HG02852 (cell line): ENCODE measurements around the gene MAD2L2.

Source experiments
- ATAC-seq: cut with Tn5 transposase; IDR thresholded peaks from one replicate; pipeline ENCODE4 v1.9.1; 2021; ENCODE audit warnings: mild to moderate bottlenecking, moderate library complexity; ENCODE audit not compliant: unreplicated experiment

MAD2L2 gene

GRCh38 chr1:11684070-11684469 lies 3.1 kb upstream of the MAD2L2 start:
- ATAC-seq: no peak

- no peak for ATAC-seq
Observed at GRCh38 chr1:11682799-11683198, 1.9 kb upstream of the MAD2L2 start.

- no peak for ATAC-seq
Observed at GRCh38 chr1:11682287-11682771, 1.4 kb upstream of the MAD2L2 start.

- peak; percentile 24 for ATAC-seq
Observed at GRCh38 chr1:11680270-11681070, 478 bp downstream of the MAD2L2 start.

GRCh38 chr1:11678442-11678841 lies 2.5 kb downstream of the MAD2L2 start:
- ATAC-seq: no peak

DNA sequence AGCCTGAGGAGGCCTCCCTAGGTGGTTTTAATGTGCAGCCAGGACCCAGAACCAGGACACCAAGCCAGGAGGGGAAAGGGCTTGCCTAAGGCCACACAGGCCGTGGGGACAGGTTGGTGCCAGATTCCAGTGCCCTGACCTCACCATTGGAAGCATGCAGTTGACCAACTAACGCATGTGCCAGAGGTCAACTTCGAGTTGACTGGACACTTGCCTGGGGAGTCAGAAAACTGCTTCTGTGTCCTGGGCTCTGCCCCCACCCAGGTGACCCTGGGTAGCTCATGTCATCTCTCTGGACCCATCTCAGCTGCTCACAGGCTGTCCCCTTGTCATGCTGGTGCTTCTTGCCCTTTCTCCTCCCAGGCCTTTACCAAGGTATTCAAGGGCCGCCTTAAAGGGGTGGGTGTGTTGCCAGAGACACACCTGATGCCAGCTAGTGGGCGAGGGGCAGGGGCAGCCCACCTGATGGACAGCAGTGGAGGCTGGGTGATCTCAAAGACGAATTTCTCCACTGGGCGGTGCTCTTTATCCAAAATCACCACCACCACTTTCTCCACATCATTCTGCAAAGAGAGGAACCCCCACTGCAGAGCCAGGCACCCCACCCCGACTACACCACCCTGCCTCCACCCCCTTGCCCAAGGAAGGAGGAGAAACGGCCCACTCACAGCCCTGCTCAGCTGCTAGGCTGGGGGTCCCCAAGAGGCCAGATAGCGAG lies 4.4 kb downstream of the MAD2L2 start:
- no peak for ATAC-seq

GRCh38 chr1:11675325-11675724 lies 5.6 kb downstream of the MAD2L2 start:
- ATAC-seq: no peak

DNA sequence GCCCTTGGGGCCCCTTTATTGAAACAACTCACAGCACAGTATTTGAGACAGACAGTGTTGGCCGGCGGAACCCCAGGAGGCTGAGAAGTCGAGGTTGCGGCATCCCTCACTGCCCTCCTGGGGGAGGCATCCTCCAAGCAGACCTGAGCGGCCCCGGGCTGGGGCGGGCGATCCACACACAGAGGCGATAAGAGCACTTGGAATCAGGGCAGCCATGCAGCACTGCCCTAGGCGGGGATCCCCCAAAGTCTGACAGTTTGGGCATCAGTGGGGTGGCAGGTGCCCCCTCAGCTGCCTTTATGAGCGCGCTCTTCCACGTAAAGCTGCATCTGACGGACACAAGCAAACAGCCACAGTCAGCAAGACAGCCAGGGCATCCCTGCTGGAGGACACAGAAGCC lies 6.5 kb downstream of the MAD2L2 start:
- no peak for ATAC-seq

DNA sequence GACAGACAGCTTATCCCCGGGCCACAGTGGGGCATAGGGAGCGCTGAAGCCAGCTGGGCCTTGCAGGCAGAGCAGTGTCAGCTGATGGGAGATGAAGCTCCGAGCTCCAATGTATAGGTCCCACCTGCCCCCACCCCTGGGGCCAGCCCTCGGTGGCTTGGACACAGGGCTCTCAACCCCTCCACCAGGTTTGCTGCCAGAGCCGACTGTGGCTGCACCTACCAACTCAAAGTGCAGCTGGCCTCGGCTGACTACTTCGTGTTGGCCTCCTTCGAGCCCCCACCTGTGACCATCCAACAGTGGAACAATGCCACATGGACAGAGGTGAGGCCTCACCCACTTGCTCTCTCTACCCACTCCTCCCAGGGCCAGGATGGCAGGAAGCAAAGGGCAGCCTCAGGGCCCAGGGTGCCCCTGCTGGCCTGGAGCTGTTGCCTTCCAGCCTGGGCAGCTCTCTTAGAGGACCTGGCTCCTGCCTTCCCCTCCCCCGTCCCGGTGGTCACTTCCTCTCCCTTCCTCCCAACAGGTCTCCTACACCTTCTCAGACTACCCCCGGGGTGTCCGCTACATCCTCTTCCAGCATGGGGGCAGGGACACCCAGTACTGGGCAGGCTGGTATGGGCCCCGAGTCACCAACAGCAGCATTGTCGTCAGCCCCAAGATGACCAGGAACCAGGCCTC lies 7.7 kb downstream of the MAD2L2 start:
- ATAC-seq: no peak

DNA sequence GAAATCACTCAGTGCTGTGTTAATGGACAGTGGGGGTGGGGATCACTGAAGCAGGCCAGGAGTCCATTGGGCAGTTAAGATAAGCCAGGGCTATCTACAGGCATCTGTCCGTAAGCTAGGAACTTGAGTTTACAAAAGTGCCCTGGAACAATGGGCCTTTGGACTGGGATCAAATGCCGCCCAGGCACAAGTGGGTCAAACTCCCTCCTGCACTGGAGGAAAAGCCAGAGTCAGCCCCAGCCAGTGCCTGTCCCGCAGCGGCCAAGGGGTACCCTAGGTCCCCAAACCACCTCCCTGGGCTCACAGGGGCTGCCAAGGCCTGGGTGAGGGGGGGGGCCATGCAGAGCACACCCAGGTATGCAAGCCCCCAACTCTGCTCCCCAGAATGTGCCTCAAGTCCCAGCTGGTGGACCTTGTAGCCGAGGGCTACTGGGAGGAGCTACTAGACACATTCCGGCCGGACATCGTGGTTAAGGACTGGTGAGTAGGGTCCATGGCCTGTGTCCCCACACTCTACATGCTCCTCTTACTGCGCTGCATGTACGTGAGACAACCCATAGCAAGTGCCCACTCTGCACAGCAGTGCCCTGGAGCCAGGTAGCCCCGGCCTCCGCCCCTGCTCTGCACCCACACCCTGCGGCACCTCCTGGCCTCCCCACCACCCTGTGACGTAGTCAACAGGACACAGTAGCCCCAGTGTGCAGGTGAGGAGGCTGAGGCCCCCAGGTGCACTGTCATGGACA lies 9.2 kb downstream of the MAD2L2 start:
- ATAC-seq: no peak

DNA sequence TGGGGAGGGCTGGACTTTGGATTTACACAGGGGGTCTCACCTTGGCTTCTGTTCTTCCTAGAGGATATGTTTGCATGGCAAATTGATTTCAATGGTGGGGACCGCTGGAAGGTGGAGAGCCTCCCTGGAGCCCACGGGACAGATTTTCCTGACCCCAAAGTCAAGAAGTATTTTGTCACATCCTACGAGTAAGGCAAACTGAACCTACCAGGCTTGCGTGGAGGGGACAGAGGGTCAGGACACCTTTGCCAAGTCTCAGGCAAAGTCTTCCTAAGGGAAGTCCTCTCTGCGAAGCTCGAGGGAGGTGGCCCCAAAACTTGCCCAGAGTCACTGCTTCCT lies 9.8 kb downstream of the MAD2L2 start:
- no peak for ATAC-seq

DNA sequence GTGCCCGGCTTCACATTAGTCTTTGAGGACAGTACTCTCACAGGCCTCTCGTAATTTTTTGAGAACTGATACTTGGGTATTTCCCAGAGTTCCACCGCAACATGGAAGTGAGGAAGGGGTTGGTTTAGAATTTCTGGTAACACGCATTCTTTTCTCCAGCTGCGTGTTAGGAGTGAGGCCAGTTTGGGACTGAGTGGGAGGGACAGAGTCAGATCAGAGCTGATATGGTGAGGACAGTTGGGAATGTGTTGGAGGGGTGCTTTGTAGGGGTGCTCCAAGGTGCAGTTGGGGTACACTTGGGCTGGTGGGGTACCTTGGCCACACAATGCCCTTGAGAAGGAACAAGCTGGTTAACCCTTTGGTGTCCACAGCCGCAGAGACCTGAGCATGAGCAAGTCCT lies 10.2 kb downstream of the MAD2L2 start:
- ATAC-seq: no peak

- ATAC-seq: no peak
Observed at GRCh38 chr1:11668516-11668915, 12.4 kb downstream of the MAD2L2 start.

DNA sequence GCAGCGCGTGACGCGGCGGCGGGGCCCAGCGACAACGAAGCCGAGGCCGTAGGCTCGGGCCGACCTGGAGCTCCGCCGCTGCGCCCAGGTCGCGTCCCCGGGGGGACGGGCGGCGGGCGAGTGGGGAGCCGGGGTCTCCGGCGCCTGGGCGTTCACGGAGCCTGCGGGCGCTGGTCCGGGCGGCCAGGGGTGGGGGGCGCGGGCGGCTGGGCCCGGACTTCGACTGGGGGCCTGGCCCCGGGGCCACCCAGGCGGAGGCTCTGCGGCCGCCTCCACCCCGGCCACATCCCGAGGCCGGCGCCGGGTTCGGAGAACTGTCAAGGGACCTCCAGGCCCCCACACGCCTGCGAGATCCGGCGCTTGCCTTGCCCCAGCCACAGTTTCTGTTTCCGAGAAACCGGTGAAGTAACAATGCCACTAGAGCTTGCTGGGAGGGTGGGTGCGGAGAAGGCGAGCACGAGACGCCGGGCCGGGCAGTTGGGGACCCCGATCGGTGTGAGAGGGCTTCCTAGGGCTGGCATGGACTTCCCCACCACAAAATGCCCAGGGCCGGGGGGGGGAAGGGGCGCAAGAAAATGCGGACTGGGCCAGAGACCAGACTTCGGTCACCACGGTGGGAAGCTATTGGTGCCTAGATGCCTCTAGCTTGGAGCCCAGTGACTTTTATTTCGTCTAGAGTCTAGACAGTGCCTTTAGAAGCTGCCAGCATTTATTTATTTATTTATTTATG lies 16.4 kb downstream of the MAD2L2 start:
- peak; percentile 51 for ATAC-seq

GRCh38 chr1:11661103-11661502 lies 19.8 kb downstream of the MAD2L2 start:
- ATAC-seq: no peak

- ATAC-seq: no peak
Observed at GRCh38 chr1:11659748-11660147, 21.2 kb downstream of the MAD2L2 start.

DNA sequence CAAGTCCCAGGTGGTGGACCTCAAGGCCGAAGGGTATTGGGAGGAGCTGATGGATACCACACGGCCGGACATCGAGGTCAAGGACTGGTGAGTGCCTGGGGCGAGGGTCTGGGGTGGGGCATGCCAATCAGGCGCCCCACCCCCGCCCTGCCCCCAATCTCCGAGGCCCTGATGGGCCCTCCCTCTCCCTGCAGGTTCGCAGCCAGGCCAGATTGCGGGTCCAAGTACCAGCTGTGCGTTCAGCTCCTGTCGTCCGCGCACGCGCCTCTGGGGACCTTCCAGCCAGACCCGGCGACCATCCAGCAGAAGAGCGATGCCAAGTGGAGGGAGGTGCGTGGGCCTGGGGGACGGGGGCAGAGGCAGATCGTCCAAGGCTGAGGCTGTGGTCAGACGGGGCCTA lies 22.4 kb downstream of the MAD2L2 start:
- no peak for ATAC-seq

- no peak for ATAC-seq
Observed at GRCh38 chr1:11657654-11658053, 23.3 kb downstream of the MAD2L2 start.

GRCh38 chr1:11654939-11655808 lies 25.8 kb downstream of the MAD2L2 start:
- ATAC-seq: peak; percentile 30
